GM18909 (cell line): ENCODE results near the gene ZNF610.

Source experiments
- ATAC-seq: cut with Tn5 transposase; IDR thresholded peaks from one replicate; pipeline ENCODE4 v1.9.1; 2021; ENCODE audit warnings: mild to moderate bottlenecking; ENCODE audit not compliant: unreplicated experiment, poor library complexity

The ZNF610 gene

DNA sequence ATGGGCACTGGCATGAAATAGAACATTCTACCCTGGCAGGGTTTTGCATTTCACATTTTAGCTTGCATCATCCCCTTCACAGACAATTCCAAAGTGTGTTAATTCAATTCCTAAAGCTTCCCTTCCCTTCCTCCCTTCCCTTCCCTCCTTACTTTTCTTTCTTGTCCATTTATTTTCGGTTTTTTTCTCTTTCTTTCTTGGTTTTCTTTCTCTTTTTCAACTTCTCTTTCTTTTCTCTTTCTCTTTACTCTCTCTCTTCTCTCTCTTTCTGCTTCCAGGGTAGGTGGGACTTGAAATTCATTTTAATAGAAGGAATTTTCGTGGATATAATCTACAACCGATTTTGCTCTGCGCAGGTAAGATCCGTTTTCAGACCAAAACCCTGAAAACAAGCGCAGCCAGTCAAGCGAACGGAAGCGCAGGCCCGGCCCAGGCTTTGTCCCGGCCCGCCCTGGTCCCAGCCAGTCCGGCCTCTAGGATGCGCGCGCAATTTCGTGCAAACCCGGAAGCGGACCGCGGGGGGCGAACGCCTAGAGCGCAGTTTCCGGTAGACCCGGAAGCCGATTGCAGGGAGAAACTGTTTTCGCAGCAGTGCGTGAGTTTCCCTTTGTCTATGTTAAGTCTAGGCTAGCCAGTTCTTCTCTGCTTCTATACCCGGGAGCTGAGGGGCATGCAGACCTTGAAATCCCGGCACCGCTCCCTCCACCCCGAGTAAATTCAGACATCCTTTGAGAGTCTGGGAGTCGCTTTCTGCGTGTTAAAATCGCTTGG, 61.5 kb downstream of the ZNF610 start, which contains the start of gene ZNF528:
ZNF528 (plus strand) TSS at position 540 of the 771 bp plus-strand sequence. CDS start 4,165 bp downstream, outside the sequence.
- ATAC-seq = peak; percentile 83

DNA sequence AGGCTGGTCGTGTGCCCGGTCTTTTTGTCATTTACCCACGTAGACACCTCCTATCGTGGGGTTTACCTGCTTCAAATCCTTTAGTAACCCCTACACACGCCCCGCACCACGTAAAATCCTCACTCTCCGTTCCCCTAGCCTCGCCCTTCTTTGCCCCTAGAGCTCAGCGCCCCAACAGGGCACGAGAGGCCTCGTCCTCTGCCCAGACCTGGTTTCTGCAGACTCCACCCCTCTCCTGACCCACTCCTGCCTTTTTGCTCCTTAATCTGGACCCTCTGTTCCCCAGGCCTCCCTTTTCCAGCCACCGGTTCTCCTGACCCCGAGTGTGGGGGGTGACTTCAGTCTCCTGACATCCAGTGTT, 62.0 kb downstream of the ZNF610 start:
- peak; percentile 16 for ATAC-seq

GRCh38 chr19:52410276-52410675, 74.2 kb downstream of the ZNF610 start:
- no peak for ATAC-seq

GRCh38 chr19:52415711-52416110, 79.7 kb downstream of the ZNF610 start:
- ATAC-seq = no peak
